Hepatocyte (in vitro differentiated cells): ENCODE data around the gene MYH7. TPM values are rescaled to one million over a fixed set of nuclear protein-coding genes. Genes with fewer than 3 reads are reported as not detected.
"Not testable (repeated sequence)": the region's sequence is repeated elsewhere in the genome, so short reads cannot be mapped to it uniquely, and the experiment has no call there.

Experiments used
- DNase-seq: peaks from one replicate; pipeline ENCODE4 v3.0.0-alpha.2; 2016; ENCODE audit warnings: low spot score
- H2AFZ ChIP-seq: fragments of 200-600 bp; sonication (generic); 2 replicates; pipeline ENCODE4 v1.6.0; 2016; ENCODE audit warnings: antibody characterized with exemption, mild to moderate bottlenecking
- H3K27ac ChIP-seq: fragments of 200-600 bp; sonication (generic); 2 replicates; pipeline ENCODE4 v1.5.1; 2016; ENCODE audit warnings: mild to moderate bottlenecking
- H3K27me3 ChIP-seq: fragments of 200-600 bp; sonication (generic); 2 replicates; pipeline ENCODE4 v1.6.1; 2016
- H3K36me3 ChIP-seq: fragments of 200-600 bp; sonication (generic); replicated peaks from 2 replicates; pipeline ENCODE4 v1.5.1; 2016; ENCODE audit warnings: low read depth; ENCODE audit not compliant: insufficient read depth
- H3K4me1 ChIP-seq: fragments of 200-600 bp; sonication (generic); 2 replicates; pipeline ENCODE4 v1.5.1; 2016; ENCODE audit warnings: mild to moderate bottlenecking, moderate library complexity; ENCODE audit not compliant: insufficient read depth
- H3K4me2 ChIP-seq: fragments of 200-600 bp; sonication (generic); 2 replicates; pipeline ENCODE4 v1.6.0; 2016
- H3K4me3 ChIP-seq: fragments of 200-600 bp; sonication (generic); 2 replicates; pipeline ENCODE4 v1.5.1; 2016; ENCODE audit warnings: mild to moderate bottlenecking
- H3K79me2 ChIP-seq: fragments of 200-600 bp; sonication (generic); 2 replicates; pipeline ENCODE4 v1.6.0; 2017; ENCODE audit warnings: mild to moderate bottlenecking
- H3K9me2 ChIP-seq: fragments of 200-600 bp; sonication (generic); replicated peaks from 2 replicates; pipeline ENCODE4 v1.6.0; 2017; ENCODE audit warnings: mild to moderate bottlenecking; ENCODE audit not compliant: insufficient read depth
- H3K9me3 ChIP-seq: fragments of 200-600 bp; sonication (generic); 2 replicates; pipeline ENCODE4 v1.5.1; 2016; ENCODE audit warnings: low read depth, mild to moderate bottlenecking
- H4K20me1 ChIP-seq: fragments of 200-600 bp; sonication (generic); 2 replicates; pipeline ENCODE4 v1.6.0; 2016; ENCODE audit warnings: mild to moderate bottlenecking; ENCODE audit not compliant: insufficient read depth, poor library complexity, severe bottlenecking
- EZH2 ChIP-seq: fragments of 200-600 bp; sonication (generic); IDR thresholded peaks from 2 replicates; pipeline ENCODE4 v1.6.1; 2016; ENCODE audit warnings: antibody characterized with exemption, mild to moderate bottlenecking, borderline replicate concordance
- EZH2phosphoT487 ChIP-seq: fragments of 200-600 bp; sonication (generic); IDR thresholded peaks from one replicate; pipeline ENCODE4 v1.6.1; 2018; ENCODE audit warnings: antibody characterized with exemption, mild to moderate bottlenecking, low read depth, moderate library complexity; ENCODE audit not compliant: unreplicated experiment, severe bottlenecking
- WGBS: methylation state at CpG from one replicate; pipeline ENCODE4 v1.1.6; 2016; ENCODE audit warnings: low lambda C conversion rate; ENCODE audit errors: missing lambda C conversion rate; 5-methylcytosine and 5-hydroxymethylcytosine counted together
- polyA plus RNA-seq: library from polyadenylated mRNA; unstranded; fragments of >200 nt; fragmentation: Nextera tagmentation; extraction: Ambion mirVana; gene quantifications from 2 replicates; pipeline ENCODE4 v1.2.1, GENCODE V29; 2016
- total RNA-seq: library from RNA; depleted of rRNA; stranded (reverse); fragments of >200 nt; gene quantifications from 2 replicates; pipeline ENCODE4 v1.2.3, GENCODE V29; 2014
- TF ChIP-seq, protein P1 (sequence below): fragments of 200-600 bp; sonication (generic); IDR thresholded peaks from 2 replicates; pipeline ENCODE4 v1.5.1; 2016; ENCODE audit warnings: antibody characterized with exemption, mild to moderate bottlenecking; ENCODE audit not compliant: poor library complexity

Gene MYH7
- total and polyA plus RNA-seq, 2 experiments from 2014 or later, result not detected

DNA sequence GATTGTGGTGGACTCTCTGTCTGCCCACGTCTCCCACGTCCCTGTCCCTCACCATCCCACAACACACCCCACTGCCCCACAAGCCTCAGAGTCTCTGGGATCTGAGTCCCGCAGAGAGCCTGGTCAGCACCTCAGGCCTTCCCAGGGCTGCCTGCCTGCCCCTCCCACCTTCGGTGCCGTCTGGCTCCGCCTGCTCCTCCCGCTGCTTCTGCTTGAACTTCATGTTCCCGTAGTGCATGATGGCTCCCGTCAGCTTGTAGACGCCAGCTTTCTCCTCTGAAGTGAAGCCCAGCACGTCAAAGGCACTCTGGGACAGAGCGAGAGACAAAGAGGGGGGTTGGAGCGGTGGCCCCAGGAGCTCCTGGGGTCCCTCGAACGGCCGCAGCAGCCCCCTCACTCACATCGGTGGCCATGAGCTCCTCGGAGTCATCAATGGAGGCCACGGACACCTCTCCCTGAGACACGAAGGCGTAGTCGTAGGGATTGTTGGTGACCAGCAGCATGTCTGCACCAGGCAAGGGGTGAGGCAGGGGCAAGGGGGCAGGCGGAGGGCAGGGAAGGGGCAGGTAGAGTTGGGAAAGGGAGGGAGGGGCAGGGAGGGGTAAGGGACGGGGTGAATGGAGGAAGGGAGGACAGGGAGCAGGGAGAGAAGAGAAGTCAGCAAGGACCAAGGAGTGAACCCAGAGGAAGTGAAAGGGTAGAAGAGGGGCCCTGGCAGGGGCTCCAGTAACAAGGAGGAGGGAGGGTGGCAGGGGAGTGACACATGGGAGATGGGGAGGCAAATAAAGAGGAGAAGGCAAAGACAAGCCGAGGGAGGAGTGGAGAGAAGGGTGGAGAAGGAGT, 32.9 kb downstream of the MYH7 start:
- TF ChIP-seq EZH2phosphoT487, result no peak
- TF ChIP-seq, protein P1, sequence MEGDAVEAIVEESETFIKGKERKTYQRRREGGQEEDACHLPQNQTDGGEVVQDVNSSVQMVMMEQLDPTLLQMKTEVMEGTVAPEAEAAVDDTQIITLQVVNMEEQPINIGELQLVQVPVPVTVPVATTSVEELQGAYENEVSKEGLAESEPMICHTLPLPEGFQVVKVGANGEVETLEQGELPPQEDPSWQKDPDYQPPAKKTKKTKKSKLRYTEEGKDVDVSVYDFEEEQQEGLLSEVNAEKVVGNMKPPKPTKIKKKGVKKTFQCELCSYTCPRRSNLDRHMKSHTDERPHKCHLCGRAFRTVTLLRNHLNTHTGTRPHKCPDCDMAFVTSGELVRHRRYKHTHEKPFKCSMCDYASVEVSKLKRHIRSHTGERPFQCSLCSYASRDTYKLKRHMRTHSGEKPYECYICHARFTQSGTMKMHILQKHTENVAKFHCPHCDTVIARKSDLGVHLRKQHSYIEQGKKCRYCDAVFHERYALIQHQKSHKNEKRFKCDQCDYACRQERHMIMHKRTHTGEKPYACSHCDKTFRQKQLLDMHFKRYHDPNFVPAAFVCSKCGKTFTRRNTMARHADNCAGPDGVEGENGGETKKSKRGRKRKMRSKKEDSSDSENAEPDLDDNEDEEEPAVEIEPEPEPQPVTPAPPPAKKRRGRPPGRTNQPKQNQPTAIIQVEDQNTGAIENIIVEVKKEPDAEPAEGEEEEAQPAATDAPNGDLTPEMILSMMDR, result no peak
- no peak for TF ChIP-seq EZH2
- no peaks in the 10 kb centered on the region for H3K36me3 ChIP-seq
- H3K9me3 ChIP-seq, result no peaks in the 10 kb centered on the region
- peak; percentile 26 for DNase-seq
- no peak overlapping the region for H3K27ac ChIP-seq
- H4K20me1 ChIP-seq, result no peaks in the 10 kb centered on the region
- H3K4me1 ChIP-seq, result no peaks in the 10 kb centered on the region
- WGBS, result 61% methylated on average over 22 of the region's 25 CpGs
- H3K4me3 ChIP-seq, result no peak overlapping the region
- H3K27me3 ChIP-seq, result no peaks in the 10 kb centered on the region
- H3K79me2 ChIP-seq, result no peaks in the 10 kb centered on the region
- H3K9me2 ChIP-seq, result no peaks in the 10 kb centered on the region
- no peak overlapping the region for H3K4me2 ChIP-seq
- no peak overlapping the region for H2AFZ ChIP-seq

DNA sequence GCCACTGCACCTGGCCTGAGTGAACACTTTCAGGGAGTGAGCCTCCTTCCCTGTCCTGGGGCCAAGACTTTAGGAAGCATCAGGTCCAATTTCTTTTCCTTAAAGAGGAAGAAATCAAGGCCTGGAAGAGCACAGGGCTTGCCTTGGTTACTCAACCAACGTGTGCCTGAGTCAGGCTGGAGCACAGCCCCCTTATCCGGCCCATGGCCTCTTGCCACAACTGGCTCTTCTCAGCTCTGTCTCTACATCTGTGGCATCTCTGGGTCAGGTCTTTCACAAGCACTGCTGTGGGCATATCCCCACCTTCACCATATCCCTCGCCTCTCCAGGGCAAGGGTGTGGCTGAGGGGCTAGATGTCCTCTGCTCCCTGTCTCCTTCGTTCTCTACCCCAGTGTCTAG, 34.2 kb downstream of the MYH7 start:
- no peak overlapping the region for H3K4me3 ChIP-seq
- no peak overlapping the region for H3K27ac ChIP-seq
- no peaks in the 10 kb centered on the region for H3K4me1 ChIP-seq
- H3K9me2 ChIP-seq, result no peaks in the 10 kb centered on the region
- no peaks in the 10 kb centered on the region for H3K27me3 ChIP-seq
- no peaks in the 10 kb centered on the region for H3K79me2 ChIP-seq
- no peak overlapping the region for H2AFZ ChIP-seq
- TF ChIP-seq EZH2 (no peak), EZH2phosphoT487 (no peak)
- TF ChIP-seq, protein P1, result no peak
- no peaks in the 10 kb centered on the region for H3K9me3 ChIP-seq
- 93% methylated on average over 4 of the region's 4 CpGs for WGBS
- H3K36me3 ChIP-seq, result no peaks in the 10 kb centered on the region
- no peak for DNase-seq
- H3K4me2 ChIP-seq, result no peak overlapping the region
- H4K20me1 ChIP-seq, result no peaks in the 10 kb centered on the region

DNA sequence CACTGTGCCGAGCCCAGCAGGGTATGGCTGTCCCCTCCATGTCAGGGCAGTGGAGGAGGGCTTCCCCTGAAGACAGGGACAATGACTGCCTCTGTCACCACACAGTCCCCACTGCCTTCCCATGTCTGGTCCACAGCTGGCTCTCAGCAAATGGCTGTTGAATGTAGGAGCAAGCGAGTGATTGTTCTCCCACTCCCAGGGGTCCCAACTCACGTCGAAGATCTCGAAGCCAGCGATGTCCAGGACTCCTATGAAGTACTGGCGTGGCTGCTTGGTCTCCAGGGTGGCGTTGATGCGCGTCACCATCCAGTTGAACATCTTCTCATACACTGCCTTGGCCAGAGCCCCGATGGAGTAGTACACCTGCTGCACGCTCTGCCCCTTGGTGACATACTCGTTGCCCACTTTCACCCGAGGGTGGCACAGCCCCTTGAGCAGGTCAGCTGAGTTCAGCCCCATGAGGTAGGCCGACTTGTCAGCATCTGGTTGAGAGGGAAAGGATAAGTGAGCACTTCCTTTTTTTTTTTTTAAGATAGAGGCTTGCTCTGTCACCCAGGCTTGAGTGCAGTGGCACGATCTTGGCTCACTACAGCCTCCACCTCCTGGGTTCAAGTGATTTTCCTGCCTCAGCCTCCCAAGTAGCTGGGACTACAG, 34.8 kb downstream of the MYH7 start:
- H3K4me2 ChIP-seq, H3K9me2 ChIP-seq, DNase-seq, H3K36me3 ChIP-seq, H2AFZ ChIP-seq, H3K79me2 ChIP-seq, H3K9me3 ChIP-seq, H3K27ac ChIP-seq, H4K20me1 ChIP-seq, H3K27me3 ChIP-seq, H3K4me3 ChIP-seq, H3K4me1 ChIP-seq: not testable (repeated sequence)
- WGBS, result 94% methylated on average over 16 of the region's 16 CpGs

DNA sequence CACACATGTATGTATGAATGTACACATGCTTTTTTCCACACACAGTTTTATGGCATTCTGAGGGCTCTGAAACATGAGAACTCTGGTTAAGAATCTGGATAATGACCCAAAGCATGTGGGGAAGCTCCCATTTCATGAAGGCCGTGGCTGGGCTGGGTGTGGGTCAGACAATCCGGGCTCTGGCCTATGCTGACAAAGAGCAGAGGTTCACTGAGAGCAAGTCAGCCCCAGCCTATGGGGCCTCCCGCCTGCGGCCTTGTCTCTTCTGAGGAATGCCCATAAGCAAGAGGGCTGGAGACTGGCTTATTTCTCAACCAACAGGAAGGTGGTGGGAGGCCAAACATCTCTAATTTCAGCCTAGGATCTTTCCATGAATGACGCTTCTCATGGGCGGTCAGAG, 35.9 kb downstream of the MYH7 start:
- Histone ChIP-seq H2AFZ (no peak overlapping the region), H3K4me1 (no peaks in the 10 kb centered on the region), H3K9me2 (no peaks in the 10 kb centered on the region), H3K27me3 (no peaks in the 10 kb centered on the region), H3K4me2 (no peak overlapping the region), H3K4me3 (no peak overlapping the region), H4K20me1 (no peaks in the 10 kb centered on the region), H3K9me3 (no peaks in the 10 kb centered on the region), H3K79me2 (no peaks in the 10 kb centered on the region), H3K36me3 (no peaks in the 10 kb centered on the region), H3K27ac (no peak overlapping the region)
- 51% methylated on average over 6 of the region's 6 CpGs for WGBS
- TF ChIP-seq, protein P1, result no peak
- TF ChIP-seq EZH2phosphoT487 (no peak), EZH2 (no peak)
- DNase-seq, result peak; percentile 32
